AG09309 (cell line): Measurements from ENCODE around the gene MEGF10.
"Not testable (repeated sequence)": the region's sequence is repeated elsewhere in the genome, so short reads cannot be mapped to it uniquely, and the experiment has no call there.

Experiments used
- DNase-seq: peaks from one replicate; pipeline ENCODE4 v3.0.0-alpha.2; 2010; ENCODE audit warnings: low read depth
- H3K4me3 ChIP-seq: 2 replicates; pipeline ENCODE4 v1.5.1; 2011; ENCODE audit warnings: mild to moderate bottlenecking, low read depth, low read length, moderate library complexity; ENCODE audit not compliant: control insufficient read depth
- CTCF ChIP-seq: IDR thresholded peaks from 2 replicates; pipeline ENCODE4 v1.5.1; 2011; ENCODE audit warnings: mild to moderate bottlenecking, low read depth, low read length, inconsistent platforms; ENCODE audit not compliant: insufficient read depth, control insufficient read depth; ENCODE audit errors: missing control alignments

Gene MEGF10

GRCh38 chr5:127293373-127293772 is 2.8 kb downstream of the MEGF10 start:
- no peak for DNase-seq
- no peak for TF ChIP-seq CTCF
- H3K4me3 ChIP-seq = no peak overlapping the region

GRCh38 chr5:127294829-127295228 is 4.2 kb downstream of the MEGF10 start:
- H3K4me3 ChIP-seq = no peak overlapping the region
- no peak for TF ChIP-seq CTCF
- DNase-seq = no peak

GRCh38 chr5:127295454-127295853 is 4.9 kb downstream of the MEGF10 start:
- no peak for DNase-seq
- H3K4me3 ChIP-seq = no peak overlapping the region
- no peak for TF ChIP-seq CTCF

GRCh38 chr5:127296321-127296720 is 5.7 kb downstream of the MEGF10 start:
- TF ChIP-seq CTCF = no peak
- DNase-seq = no peak
- no peak overlapping the region for H3K4me3 ChIP-seq

- not testable (repeated sequence) for H3K4me3 ChIP-seq, DNase-seq
These were observed 6.3 kb downstream of the MEGF10 start for GRCh38 chr5:127296894-127297293.

- no peak for TF ChIP-seq CTCF
- DNase-seq = no peak
- H3K4me3 ChIP-seq = no peak overlapping the region
These were observed 6.9 kb downstream of the MEGF10 start for GRCh38 chr5:127297348-127298035.

- DNase-seq = no peak
- TF ChIP-seq CTCF = no peak
- no peak overlapping the region for H3K4me3 ChIP-seq
These were observed 7.4 kb downstream of the MEGF10 start for GRCh38 chr5:127298036-127298429.
